NT2/D1 (cell line): ENCODE results near the gene RFT1.

ENCODE experiments used
- DNase-seq: peaks from one replicate; pipeline ENCODE4 v3.0.0-alpha.2; 2011; ENCODE audit warnings: low read depth, low spot score
- H3K27me3 ChIP-seq: 2 replicates; pipeline ENCODE4 v1.6.0; 2011; ENCODE audit warnings: mild to moderate bottlenecking; ENCODE audit not compliant: insufficient read length, insufficient read depth
- H3K36me3 ChIP-seq: 2 replicates; pipeline ENCODE4 v1.6.1; 2011; ENCODE audit warnings: mild to moderate bottlenecking, low read length, mixed read lengths; ENCODE audit not compliant: insufficient read depth, insufficient read length
- H3K4me1 ChIP-seq: 2 replicates; pipeline ENCODE4 v1.5.1; 2011; ENCODE audit not compliant: insufficient read depth, insufficient read length
- H3K4me3 ChIP-seq: 2 replicates; pipeline ENCODE4 v1.5.1; 2011; ENCODE audit warnings: low read depth; ENCODE audit not compliant: insufficient read length
- H3K9ac ChIP-seq: 2 replicates; pipeline ENCODE4 v1.6.0; 2011; ENCODE audit warnings: low read depth; ENCODE audit not compliant: insufficient read length
- H3K9me3 ChIP-seq: 2 replicates; pipeline ENCODE4 v1.5.1; 2011; ENCODE audit warnings: mild to moderate bottlenecking, low read length; ENCODE audit not compliant: insufficient read depth
- SUZ12 ChIP-seq: IDR thresholded peaks from 2 replicates; pipeline ENCODE4 v1.6.1; 2011; ENCODE audit not compliant: insufficient read length, insufficient read depth; ENCODE audit errors: extremely low read depth
- YY1 ChIP-seq: IDR thresholded peaks from 2 replicates; pipeline ENCODE4 v1.6.1; 2011; ENCODE audit not compliant: insufficient read length, insufficient read depth
- ZNF274 ChIP-seq: IDR thresholded peaks from 2 replicates; pipeline ENCODE4 v1.6.1; 2011; ENCODE audit warnings: mild to moderate bottlenecking, low read depth, low read length

The RFT1 gene

GRCh38 chr3:53171827-53172505 is 41.7 kb upstream of the RFT1 start:
- Histone ChIP-seq H3K9me3 (no peaks in the 10 kb centered on the region), H3K4me3 (no peak overlapping the region), H3K9ac (no peak overlapping the region), H3K36me3 (peaks cover 14% of the 10 kb centered on the region), H3K4me1 (peaks cover 55% of the 10 kb centered on the region), H3K27me3 (no peaks in the 10 kb centered on the region)
- TF ChIP-seq YY1, result no peak
- TF ChIP-seq ZNF274, result no peak
- no peak for TF ChIP-seq SUZ12
- DNase-seq, result no peak

GRCh38 chr3:53171064-53171418 is 40.8 kb upstream of the RFT1 start:
- Histone ChIP-seq H3K9ac (peak overlapping the region; percentile 9), H3K4me1 (peaks cover 60% of the 10 kb centered on the region), H3K4me3 (no peak overlapping the region), H3K27me3 (no peaks in the 10 kb centered on the region), H3K9me3 (no peaks in the 10 kb centered on the region), H3K36me3 (peaks cover 21% of the 10 kb centered on the region)
- no peak for TF ChIP-seq SUZ12
- no peak for DNase-seq

GRCh38 chr3:53170325-53171063 is 40.3 kb upstream of the RFT1 start:
- no peak overlapping the region for H3K9ac ChIP-seq
- H3K9me3 ChIP-seq, result no peaks in the 10 kb centered on the region
- H3K36me3 ChIP-seq, result peaks cover 24% of the 10 kb centered on the region
- DNase-seq, result no peak
- no peaks in the 10 kb centered on the region for H3K27me3 ChIP-seq
- TF ChIP-seq ZNF274 (no peak), YY1 (no peak), SUZ12 (no peak)
- no peak overlapping the region for H3K4me3 ChIP-seq
- peaks cover 60% of the 10 kb centered on the region for H3K4me1 ChIP-seq

GRCh38 chr3:53169832-53170324 is 39.6 kb upstream of the RFT1 start:
- H3K4me1 ChIP-seq, result peaks cover 55% of the 10 kb centered on the region
- no peak overlapping the region for H3K4me3 ChIP-seq
- peaks cover 30% of the 10 kb centered on the region for H3K36me3 ChIP-seq
- no peaks in the 10 kb centered on the region for H3K9me3 ChIP-seq
- no peaks in the 10 kb centered on the region for H3K27me3 ChIP-seq
- no peak overlapping the region for H3K9ac ChIP-seq
- DNase-seq, result no peak
- TF ChIP-seq YY1, result no peak
- no peak for TF ChIP-seq ZNF274
- TF ChIP-seq SUZ12, result no peak

GRCh38 chr3:53169045-53169831 is 39.0 kb upstream of the RFT1 start:
- no peak overlapping the region for H3K4me3 ChIP-seq
- peaks cover 30% of the 10 kb centered on the region for H3K36me3 ChIP-seq
- no peaks in the 10 kb centered on the region for H3K27me3 ChIP-seq
- TF ChIP-seq YY1 (no peak), ZNF274 (no peak), SUZ12 (no peak)
- H3K4me1 ChIP-seq, result peaks cover 53% of the 10 kb centered on the region
- no peak for DNase-seq
- no peaks in the 10 kb centered on the region for H3K9me3 ChIP-seq
- H3K9ac ChIP-seq, result peak overlapping the region; percentile 72

- Histone ChIP-seq H3K4me3 (no peak overlapping the region), H3K9ac (peak overlapping the region; percentile 46), H3K9me3 (no peaks in the 10 kb centered on the region), H3K4me1 (peaks cover 52% of the 10 kb centered on the region), H3K27me3 (no peaks in the 10 kb centered on the region), H3K36me3 (peaks cover 21% of the 10 kb centered on the region)
- TF ChIP-seq ZNF274 (no peak), YY1 (no peak), SUZ12 (no peak)
- DNase-seq, result no peak
Observed at GRCh38 chr3:53168175-53168923, 38.1 kb upstream of the RFT1 start.

- DNase-seq, result no peak
- Histone ChIP-seq H3K36me3 (peaks cover 20% of the 10 kb centered on the region), H3K9ac (peak overlapping the region; percentile 46), H3K9me3 (no peaks in the 10 kb centered on the region), H3K4me3 (no peak overlapping the region), H3K27me3 (no peaks in the 10 kb centered on the region), H3K4me1 (peaks cover 54% of the 10 kb centered on the region)
- TF ChIP-seq ZNF274 (no peak), YY1 (no peak), SUZ12 (no peak)
Observed at GRCh38 chr3:53167418-53168174, 37.4 kb upstream of the RFT1 start.
